Brain microvascular endothelial cell (primary cell): ENCODE measurements around the gene IFIT3.

Source experiments
- DNase-seq: peaks from one replicate; pipeline ENCODE4 v3.0.0-alpha.2; 2020
- H3K27ac ChIP-seq: fragments of 250-450 bp; sonication (Bioruptor Pico); 2 replicates; pipeline ENCODE4 v1.5.1; 2020; ENCODE audit warnings: mild to moderate bottlenecking, moderate library complexity
- H3K27me3 ChIP-seq: fragments of 250-450 bp; sonication (Bioruptor Pico); replicated peaks from 2 replicates; pipeline ENCODE4 v1.5.1; 2020; ENCODE audit warnings: mild to moderate bottlenecking
- H3K36me3 ChIP-seq: fragments of 250-450 bp; sonication (Bioruptor Pico); replicated peaks from 2 replicates; pipeline ENCODE4 v1.5.1; 2020; ENCODE audit warnings: mild to moderate bottlenecking
- H3K4me3 ChIP-seq: 2 replicates; pipeline ENCODE4 v1.5.1; 2011; ENCODE audit warnings: low read depth, mild to moderate bottlenecking, control low read depth, low read length, moderate library complexity
- CTCF ChIP-seq: IDR thresholded peaks from 2 replicates; pipeline ENCODE4 v1.5.1; 2011; ENCODE audit warnings: low read depth, mild to moderate bottlenecking, moderate library complexity, low read length, control low read depth, inconsistent platforms; ENCODE audit errors: missing control alignments
- in situ Hi-C: cut with HindIII; loops from 2 replicates; pipeline ENCODE4 v1.10.0; 2017; ENCODE audit warnings: low sequenced_read_pairs, low pct_ligation_motif_present

The IFIT3 gene

GRCh38 chr10:89371079-89371478 is 43.3 kb downstream of the IFIT3 start:
- no peak overlapping the region for H3K4me3 ChIP-seq
- in situ Hi-C loops: no loop called here
- no peaks in the 10 kb centered on the region for H3K27me3 ChIP-seq
- no peak overlapping the region for H3K27ac ChIP-seq
- TF ChIP-seq CTCF: no peak
- no peak for DNase-seq
- no peaks in the 10 kb centered on the region for H3K36me3 ChIP-seq

- in situ Hi-C loops: no loop called here
- Histone ChIP-seq H3K36me3 (no peaks in the 10 kb centered on the region), H3K27me3 (no peaks in the 10 kb centered on the region), H3K27ac (no peak overlapping the region), H3K4me3 (no peak overlapping the region)
- TF ChIP-seq CTCF: no peak
- DNase-seq: no peak
Measured at GRCh38 chr10:89371987-89372386, 44.2 kb downstream of the IFIT3 start.

GRCh38 chr10:89373916-89374711 is 46.3 kb downstream of the IFIT3 start:
- in situ Hi-C loops: no loop called here

GRCh38 chr10:89374713-89375141 is 46.9 kb downstream of the IFIT3 start:
- Histone ChIP-seq H3K36me3 (no peaks in the 10 kb centered on the region), H3K27ac (peak overlapping the region; percentile 11), H3K4me3 (no peak overlapping the region), H3K27me3 (no peaks in the 10 kb centered on the region)
- no peak for TF ChIP-seq CTCF
- in situ Hi-C loops: no loop called here
- DNase-seq: no peak

More at GRCh38 chr10:89373916-89374711, 46.3 kb downstream of the IFIT3 start:
- DNase-seq: peak; percentile 91
- Histone ChIP-seq H3K4me3 (no peak overlapping the region), H3K27ac (peak overlapping the region; percentile 11), H3K27me3 (no peaks in the 10 kb centered on the region), H3K36me3 (no peaks in the 10 kb centered on the region)
- no peak for TF ChIP-seq CTCF

GRCh38 chr10:89377705-89378637 is 50.2 kb downstream of the IFIT3 start, which contains the start of gene IFIT1B:
Gene IFIT1B, plus strand, starts transcription at chr10:89378056. Its CDS starts 80 bp downstream, at chr10:89378136.
- Histone ChIP-seq H3K36me3 (no peaks in the 10 kb centered on the region), H3K27ac (no peak within 1 kb of the TSS), H3K27me3 (no peaks in the 10 kb centered on the region), H3K4me3 (no peak within 1 kb of the TSS)
- no peak for DNase-seq
- no peak for TF ChIP-seq CTCF
- in situ Hi-C loops: no loop called here
